Stomach smooth muscle (tissue), 2 donors: Measurements from ENCODE around the gene C10orf95.

Experiments
- H3K27ac ChIP-seq: one replicate; pipeline ENCODE4 v1.7.0; 2013; ENCODE audit warnings: mild to moderate bottlenecking, low read length, inconsistent platforms
- H3K27me3 ChIP-seq, 2 donors: one replicate each; pipeline ENCODE4 v1.7.0; 2013; ENCODE audit warnings: low read length in 2 of 2; ENCODE audit not compliant: insufficient read depth in 2 of 2, control insufficient read depth in 1 of 2
- H3K36me3 ChIP-seq, 2 donors: one replicate each; pipeline ENCODE4 v1.7.0; 2013; ENCODE audit warnings: low read length in 2 of 2; ENCODE audit not compliant: control insufficient read depth in 2 of 2, insufficient read depth in 2 of 2
- H3K4me1 ChIP-seq: one replicate; pipeline ENCODE4 v1.7.0; 2013; ENCODE audit warnings: low read length; ENCODE audit not compliant: control insufficient read depth, insufficient read depth
- H3K4me3 ChIP-seq, 2 donors: one replicate each; pipeline ENCODE4 v1.7.0; 2013; ENCODE audit warnings: low read length in 2 of 2
- H3K9ac ChIP-seq, 2 donors: one replicate each; pipeline ENCODE4 v1.7.0; 2013; ENCODE audit warnings: low read length in 2 of 2, mild to moderate bottlenecking in 1 of 2
- H3K9me3 ChIP-seq, 2 donors: one replicate each; pipeline ENCODE4 v1.7.0; 2013; ENCODE audit warnings: low read length in 2 of 2; ENCODE audit not compliant: control insufficient read depth in 2 of 2
- donor health status: healthy.
- donor health status: Pancreatic carcinoma.

C10orf95 gene

DNA sequence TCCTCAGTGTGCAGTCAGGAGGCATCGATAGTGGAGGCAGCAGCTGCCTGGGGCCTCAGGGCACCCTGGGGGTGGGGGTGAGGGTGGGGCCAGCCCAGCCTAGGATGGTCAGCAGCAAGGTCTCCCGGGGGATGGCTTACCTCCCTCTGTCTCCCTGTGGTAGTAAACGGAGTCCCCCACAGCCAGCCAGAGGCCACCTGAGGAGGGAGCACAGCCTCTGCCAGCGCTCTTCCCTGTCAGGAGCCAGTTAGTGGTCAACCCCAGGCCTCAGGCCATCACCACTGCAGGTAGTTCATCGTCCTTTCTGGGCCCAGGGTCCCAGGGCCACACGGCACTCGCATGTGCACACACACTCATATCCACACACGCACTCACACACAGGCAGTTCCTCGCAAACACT is 29.1 kb upstream of the C10orf95 start:
- Histone ChIP-seq H3K9me3 (no peaks in the 10 kb centered on the region), H3K4me1 (peaks cover 3% of the 10 kb centered on the region), H3K36me3 (peaks cover 55% of the 10 kb centered on the region in 2 donors), H3K4me3 (no peak overlapping the region), H3K9ac (no peak overlapping the region), H3K27ac (no peak overlapping the region), H3K27me3 (no peaks in the 10 kb centered on the region)

GRCh38 chr10:102479651-102480050 is 28.3 kb upstream of the C10orf95 start:
- Histone ChIP-seq H3K36me3 (peaks cover 47% of the 10 kb centered on the region in 2 donors), H3K9me3 (no peaks in the 10 kb centered on the region), H3K27me3 (no peaks in the 10 kb centered on the region), H3K4me3 (no peak overlapping the region), H3K27ac (peak overlapping the region; percentile 2), H3K4me1 (peaks cover 3% of the 10 kb centered on the region), H3K9ac (no peak overlapping the region)

DNA sequence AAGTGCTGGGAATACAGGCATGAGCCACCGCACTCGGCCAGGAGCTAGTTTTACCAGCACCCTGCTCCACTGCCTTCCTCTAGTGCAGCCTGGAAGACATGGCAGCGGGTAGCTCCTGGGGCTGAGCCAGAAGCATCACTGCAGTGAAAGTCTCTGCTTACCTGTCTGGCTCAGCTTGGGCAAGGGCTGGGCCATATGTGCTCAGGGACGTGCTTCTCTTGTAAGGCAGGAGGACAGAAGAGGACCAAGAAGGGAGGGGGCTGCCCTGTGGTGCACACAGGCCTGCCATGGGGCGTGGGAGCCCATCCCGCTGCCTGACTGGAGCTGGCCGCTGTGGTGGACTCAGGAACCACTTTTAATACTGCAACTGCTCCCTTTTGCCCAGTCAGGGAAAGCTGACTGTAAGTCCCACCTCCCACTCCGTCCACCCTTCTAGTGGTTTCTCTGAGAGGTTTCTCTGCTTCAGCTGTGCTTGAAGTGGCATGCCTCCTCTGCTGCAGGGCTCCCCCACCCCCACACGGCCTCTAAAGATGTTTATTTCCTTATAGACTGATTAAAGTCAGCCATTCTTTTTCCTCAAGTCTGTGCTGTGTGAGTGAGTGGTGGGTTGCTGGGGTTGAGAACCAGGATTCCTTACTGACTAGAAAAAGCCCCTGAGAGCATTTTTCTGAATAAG is 25.3 kb upstream of the C10orf95 start:
- H3K36me3 ChIP-seq, result peaks cover 17 to 19% of the 10 kb centered on the region in 2 donors
- H3K4me3 ChIP-seq, result no peak overlapping the region
- H3K9ac ChIP-seq, result no peak overlapping the region
- H3K27ac ChIP-seq, result no peak overlapping the region
- H3K27me3 ChIP-seq, result no peaks in the 10 kb centered on the region
- peaks cover 3% of the 10 kb centered on the region for H3K4me1 ChIP-seq
- no peaks in the 10 kb centered on the region for H3K9me3 ChIP-seq

- H3K9me3 ChIP-seq, result no peaks in the 10 kb centered on the region
- peaks cover 3% of the 10 kb centered on the region for H3K4me1 ChIP-seq
- no peak overlapping the region for H3K27ac ChIP-seq
- H3K36me3 ChIP-seq, result peaks cover 7 to 8% of the 10 kb centered on the region in 2 donors
- H3K27me3 ChIP-seq, result no peaks in the 10 kb centered on the region
- peak overlapping the region in 1 of 2 donors; percentile 29 for H3K9ac ChIP-seq
- H3K4me3 ChIP-seq, result no peak overlapping the region
Observed at GRCh38 chr10:102475451-102476040, 24.2 kb upstream of the C10orf95 start.

GRCh38 chr10:102473445-102474331 is 22.3 kb upstream of the C10orf95 start:
- Histone ChIP-seq H3K27me3 (no peaks in the 10 kb centered on the region), H3K36me3 (no peaks in the 10 kb centered on the region), H3K27ac (no peak overlapping the region), H3K9ac (no peak overlapping the region), H3K4me3 (no peak overlapping the region), H3K4me1 (no peaks in the 10 kb centered on the region), H3K9me3 (no peaks in the 10 kb centered on the region)

GRCh38 chr10:102470579-102471546 is 19.5 kb upstream of the C10orf95 start:
- Histone ChIP-seq H3K4me3 (no peak overlapping the region), H3K27ac (no peak overlapping the region), H3K9ac (no peak overlapping the region), H3K27me3 (no peaks in the 10 kb centered on the region), H3K9me3 (no peaks in the 10 kb centered on the region), H3K4me1 (no peaks in the 10 kb centered on the region), H3K36me3 (no peaks in the 10 kb centered on the region)

DNA sequence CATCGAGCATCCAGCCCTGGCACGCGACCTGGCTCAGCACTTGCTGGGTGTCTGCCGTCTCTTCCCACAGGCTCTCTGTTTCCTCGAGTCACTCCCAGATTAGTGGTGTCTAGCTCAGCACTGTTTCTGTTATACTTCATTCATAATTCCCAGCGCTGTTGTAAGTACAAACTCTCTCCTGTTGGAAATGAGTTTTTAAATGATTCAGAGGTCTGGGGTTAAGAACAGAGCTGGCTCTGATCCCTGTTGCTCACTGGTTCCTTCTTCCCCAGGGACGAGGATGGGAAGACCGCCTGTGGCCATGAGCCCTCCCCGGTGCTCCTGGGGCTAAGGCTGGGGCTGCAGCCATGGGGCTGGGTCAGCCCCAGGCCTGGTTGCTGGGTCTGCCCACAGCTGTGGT is 17.3 kb upstream of the C10orf95 start:
- H3K27me3 ChIP-seq, result no peaks in the 10 kb centered on the region
- no peak overlapping the region for H3K4me3 ChIP-seq
- no peaks in the 10 kb centered on the region for H3K4me1 ChIP-seq
- no peak overlapping the region for H3K9ac ChIP-seq
- no peaks in the 10 kb centered on the region for H3K36me3 ChIP-seq
- no peak overlapping the region for H3K27ac ChIP-seq
- no peaks in the 10 kb centered on the region for H3K9me3 ChIP-seq

DNA sequence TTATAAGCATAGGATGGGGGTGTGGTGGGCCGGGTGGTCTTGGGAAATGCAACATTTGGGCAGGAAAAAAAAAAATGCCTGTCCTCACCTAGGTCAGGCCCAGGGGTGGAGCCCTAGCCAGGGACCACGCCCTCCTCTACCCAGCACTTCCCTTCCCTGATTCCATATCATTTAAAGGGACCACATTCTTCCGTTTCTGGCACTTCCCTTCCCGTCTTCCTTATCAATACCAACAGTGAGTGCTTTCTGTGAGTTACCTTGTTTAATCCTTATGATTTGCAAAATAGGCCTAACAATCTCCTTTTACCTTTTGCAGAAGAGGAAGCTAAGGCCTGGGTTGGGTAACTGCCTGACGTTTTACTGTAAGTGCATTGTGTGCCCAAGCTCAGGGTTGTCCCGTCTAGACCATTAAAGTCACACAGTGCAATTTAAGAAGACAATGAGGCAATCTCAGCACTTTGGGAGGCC is 16.7 kb upstream of the C10orf95 start:
- Histone ChIP-seq H3K4me3 (no peak overlapping the region), H3K9ac (no peak overlapping the region), H3K27me3 (no peaks in the 10 kb centered on the region), H3K4me1 (no peaks in the 10 kb centered on the region), H3K9me3 (no peaks in the 10 kb centered on the region), H3K36me3 (no peaks in the 10 kb centered on the region), H3K27ac (no peak overlapping the region)

DNA sequence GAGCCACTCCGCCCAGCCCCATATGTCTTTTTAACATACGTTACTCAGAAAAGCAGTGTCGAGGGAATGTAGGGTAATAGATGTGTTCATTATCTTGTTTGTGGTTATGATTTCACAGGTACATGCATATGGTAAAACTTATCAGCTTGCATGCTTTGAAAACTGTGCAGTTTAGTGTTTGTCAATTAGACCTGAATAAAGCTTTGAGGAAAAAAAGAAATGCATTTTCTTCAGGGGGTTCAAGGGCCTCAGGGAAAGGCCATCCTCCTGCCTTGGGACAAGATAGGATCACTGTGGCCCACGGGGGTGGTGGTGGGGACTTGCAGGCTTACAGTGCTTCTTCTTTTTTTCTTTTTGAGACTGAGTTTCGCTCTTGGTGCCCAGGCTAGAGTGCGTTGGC is 16.0 kb upstream of the C10orf95 start:
- Histone ChIP-seq H3K4me1 (peaks cover 3% of the 10 kb centered on the region), H3K36me3 (no peaks in the 10 kb centered on the region), H3K9ac (no peak overlapping the region), H3K9me3 (no peaks in the 10 kb centered on the region), H3K4me3 (no peak overlapping the region), H3K27me3 (peaks cover 0 to 3% of the 10 kb centered on the region in 2 donors), H3K27ac (no peak overlapping the region)

- Histone ChIP-seq H3K9me3 (no peaks in the 10 kb centered on the region), H3K27me3 (peaks cover 2 to 9% of the 10 kb centered on the region in 2 donors), H3K4me1 (peaks cover 20% of the 10 kb centered on the region), H3K36me3 (no peaks in the 10 kb centered on the region), H3K9ac (no peak overlapping the region), H3K27ac (no peak overlapping the region), H3K4me3 (no peak overlapping the region)
Observed at GRCh38 chr10:102465466-102465865, 14.1 kb upstream of the C10orf95 start.
